DOHH2 (cell line): ENCODE results near the gene PDE4B.

Source experiments
- EZH2phosphoT487 ChIP-seq: fragments of 200-600 bp; sonication (generic); IDR thresholded peaks from 2 replicates; pipeline ENCODE4 v1.6.1; 2017; ENCODE audit warnings: borderline replicate concordance, mild to moderate bottlenecking, antibody characterized with exemption, low read length, moderate library complexity, mixed read lengths
- TF ChIP-seq, protein P1 (sequence below): fragments of 200-600 bp; sonication (generic); IDR thresholded peaks from one replicate; pipeline ENCODE4 v1.5.1; 2014; ENCODE audit warnings: antibody characterized with exemption, mild to moderate bottlenecking, low read depth, low read length; ENCODE audit not compliant: poor library complexity, severe bottlenecking

DNA sequence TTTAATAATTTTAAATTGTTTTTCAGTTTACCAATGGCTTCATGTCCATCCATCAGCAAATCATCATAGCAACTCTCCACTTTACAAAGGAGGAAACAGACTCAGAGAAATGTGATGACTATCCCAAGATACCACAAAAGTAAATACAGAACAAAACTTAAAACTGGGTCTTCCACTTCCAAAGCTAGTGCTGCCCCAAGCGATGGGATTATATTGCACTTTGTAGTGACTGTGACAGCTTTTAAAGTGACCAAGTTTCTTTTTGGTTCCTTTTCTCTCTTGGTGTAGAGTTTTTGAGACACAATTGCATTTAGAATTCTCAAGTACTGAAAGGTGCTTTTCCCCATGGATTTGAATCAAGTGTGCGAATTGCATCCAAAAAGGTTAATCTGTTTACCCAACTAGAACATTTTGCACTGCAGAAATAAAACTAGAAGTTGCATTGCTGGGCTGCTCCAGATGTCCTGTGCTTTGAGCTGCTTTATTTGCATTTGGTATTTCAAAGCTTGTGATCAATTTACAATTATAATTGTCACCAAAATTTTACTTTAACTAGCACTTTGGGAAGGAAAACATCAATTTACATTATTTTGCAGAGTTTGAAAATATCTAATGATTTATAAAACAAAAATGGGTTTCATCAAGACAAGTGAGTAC, 320.2 kb downstream of the PDE4B start:
- TF ChIP-seq, protein P1, sequence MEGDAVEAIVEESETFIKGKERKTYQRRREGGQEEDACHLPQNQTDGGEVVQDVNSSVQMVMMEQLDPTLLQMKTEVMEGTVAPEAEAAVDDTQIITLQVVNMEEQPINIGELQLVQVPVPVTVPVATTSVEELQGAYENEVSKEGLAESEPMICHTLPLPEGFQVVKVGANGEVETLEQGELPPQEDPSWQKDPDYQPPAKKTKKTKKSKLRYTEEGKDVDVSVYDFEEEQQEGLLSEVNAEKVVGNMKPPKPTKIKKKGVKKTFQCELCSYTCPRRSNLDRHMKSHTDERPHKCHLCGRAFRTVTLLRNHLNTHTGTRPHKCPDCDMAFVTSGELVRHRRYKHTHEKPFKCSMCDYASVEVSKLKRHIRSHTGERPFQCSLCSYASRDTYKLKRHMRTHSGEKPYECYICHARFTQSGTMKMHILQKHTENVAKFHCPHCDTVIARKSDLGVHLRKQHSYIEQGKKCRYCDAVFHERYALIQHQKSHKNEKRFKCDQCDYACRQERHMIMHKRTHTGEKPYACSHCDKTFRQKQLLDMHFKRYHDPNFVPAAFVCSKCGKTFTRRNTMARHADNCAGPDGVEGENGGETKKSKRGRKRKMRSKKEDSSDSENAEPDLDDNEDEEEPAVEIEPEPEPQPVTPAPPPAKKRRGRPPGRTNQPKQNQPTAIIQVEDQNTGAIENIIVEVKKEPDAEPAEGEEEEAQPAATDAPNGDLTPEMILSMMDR = no peak
- no peak for TF ChIP-seq EZH2phosphoT487
